Right atrium auricular region (tissue), 2 donors: ENCODE results near the gene SCP2. TPM values are rescaled to one million over a fixed set of nuclear protein-coding genes. Genes with fewer than 3 reads are reported as not detected.

Source experiments
- DNase-seq: peaks from one replicate; pipeline ENCODE4 v3.0.0-alpha.2; 2019; ENCODE audit warnings: low spot score
- H3K27ac ChIP-seq, 2 donors: fragments of 200-600 bp; sonication (generic); 1 replicate in 1 of 2; 2 replicates in 1 of 2; pipeline ENCODE4 v1.5.1; 2016 to 2019
- H3K27me3 ChIP-seq, 2 donors: fragments of 200-600 bp; sonication (generic); one replicate each; pipeline versions ENCODE4 v1.5.1 to v1.6.0; 2017 to 2019
- H3K36me3 ChIP-seq: fragments of 200-600 bp; sonication (generic); one replicate; pipeline ENCODE4 v1.5.1; 2016
- H3K4me1 ChIP-seq, 2 donors: fragments of 200-600 bp; sonication (generic); one replicate each; pipeline versions ENCODE4 v1.5.1 to v1.6.0; 2017 to 2019
- H3K4me3 ChIP-seq, 2 donors: fragments of 200-600 bp; sonication (generic); 1 replicate in 1 of 2; 2 replicates in 1 of 2; pipeline ENCODE4 v1.5.1; 2017 to 2019; ENCODE audit warnings: mild to moderate bottlenecking in 1 of 2, moderate library complexity in 1 of 2
- H3K9me3 ChIP-seq, 2 donors: fragments of 200-600 bp; sonication (generic); one replicate each; pipeline ENCODE4 v1.5.1; 2019
- CTCF ChIP-seq, 2 donors: fragments of 200-600 bp; sonication (generic); IDR thresholded peaks; one replicate each; pipeline ENCODE4 v1.5.1; 2019; ENCODE audit warnings: antibody characterized with exemption in 2 of 2
- total RNA-seq, 2 donors: library from RNA; depleted of rRNA; stranded (reverse); fragments of >200 nt; gene quantifications; one replicate each; pipeline ENCODE4 v1.1.0, GENCODE V29; 2016

Gene SCP2
- total RNA-seq, 2 donors from 2014 or later = 67.1 to 163 TPM

GRCh38 chr1:52917581-52917980 is 9.5 kb upstream of the SCP2 start:
- Histone ChIP-seq H3K9me3 (no peaks in the 10 kb centered on the region), H3K4me3 (no peak overlapping the region), H3K27ac (peak overlapping the region in 1 of 2 donors; percentile 57), H3K27me3 (no peaks in the 10 kb centered on the region), H3K4me1 (peaks cover 0 to 42% of the 10 kb centered on the region in 2 donors), H3K36me3 (no peaks in the 10 kb centered on the region)
- DNase-seq = no peak
- TF ChIP-seq CTCF (IDR thresholded peaks at IDR 0.05) = no peak

- Histone ChIP-seq H3K4me1 (peaks cover 0 to 42% of the 10 kb centered on the region in 2 donors), H3K9me3 (no peaks in the 10 kb centered on the region), H3K36me3 (no peaks in the 10 kb centered on the region), H3K27ac (no peak overlapping the region), H3K27me3 (no peaks in the 10 kb centered on the region), H3K4me3 (no peak overlapping the region)
- DNase-seq = no peak
- no peak for TF ChIP-seq CTCF (IDR thresholded peaks at IDR 0.05)
These were observed 8.9 kb upstream of the SCP2 start for GRCh38 chr1:52918201-52918600.

GRCh38 chr1:52919051-52919722 is 7.9 kb upstream of the SCP2 start:
- H3K27me3 ChIP-seq = no peaks in the 10 kb centered on the region
- no peak for TF ChIP-seq CTCF (IDR thresholded peaks at IDR 0.05)
- peaks cover 0 to 42% of the 10 kb centered on the region in 2 donors for H3K4me1 ChIP-seq
- no peak overlapping the region for H3K27ac ChIP-seq
- no peaks in the 10 kb centered on the region for H3K9me3 ChIP-seq
- peak; percentile 11 for DNase-seq
- H3K4me3 ChIP-seq = no peak overlapping the region
- H3K36me3 ChIP-seq = no peaks in the 10 kb centered on the region

- Histone ChIP-seq H3K9me3 (no peaks in the 10 kb centered on the region), H3K4me1 (peaks cover 0 to 35% of the 10 kb centered on the region in 2 donors), H3K36me3 (no peaks in the 10 kb centered on the region), H3K27ac (no peak overlapping the region), H3K27me3 (no peaks in the 10 kb centered on the region), H3K4me3 (no peak overlapping the region)
- DNase-seq = peak; percentile 40
- no peak for TF ChIP-seq CTCF (IDR thresholded peaks at IDR 0.05)
These were observed 7.2 kb upstream of the SCP2 start for GRCh38 chr1:52919723-52920483.

GRCh38 chr1:52920791-52921291 is 6.2 kb upstream of the SCP2 start:
- no peaks in the 10 kb centered on the region for H3K9me3 ChIP-seq
- H3K27me3 ChIP-seq = no peaks in the 10 kb centered on the region
- H3K4me1 ChIP-seq = peaks cover 0 to 31% of the 10 kb centered on the region in 2 donors
- H3K4me3 ChIP-seq = peak overlapping the region; percentile 74 to 75
- no peaks in the 10 kb centered on the region for H3K36me3 ChIP-seq
- DNase-seq = peak; percentile 56
- no peak for TF ChIP-seq CTCF (IDR thresholded peaks at IDR 0.05)
- H3K27ac ChIP-seq = peak overlapping the region; percentile 88 to 92
